CD4-positive, alpha-beta T cell treated with Interleukin-15 for 4 hours (primary cell): Measurements from ENCODE around the gene BASP1.

ENCODE experiments used
- DNase-seq: peaks from one replicate; pipeline ENCODE4 v3.0.0-alpha.2; 2020; ENCODE audit warnings: low spot score

Gene BASP1, protein sequence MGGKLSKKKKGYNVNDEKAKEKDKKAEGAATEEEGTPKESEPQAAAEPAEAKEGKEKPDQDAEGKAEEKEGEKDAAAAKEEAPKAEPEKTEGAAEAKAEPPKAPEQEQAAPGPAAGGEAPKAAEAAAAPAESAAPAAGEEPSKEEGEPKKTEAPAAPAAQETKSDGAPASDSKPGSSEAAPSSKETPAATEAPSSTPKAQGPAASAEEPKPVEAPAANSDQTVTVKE

GRCh38 chr5:17217493-17218352 lies at the start of gene BASP1:
BASP1 (plus strand) TSS chr5:17217631; CDS start chr5:17275217, 57,586 bp downstream.
- peak; percentile 2 for DNase-seq

- DNase-seq: no peak
Observed at GRCh38 chr5:17169507-17169906, 47.9 kb upstream of the BASP1 start.

DNA sequence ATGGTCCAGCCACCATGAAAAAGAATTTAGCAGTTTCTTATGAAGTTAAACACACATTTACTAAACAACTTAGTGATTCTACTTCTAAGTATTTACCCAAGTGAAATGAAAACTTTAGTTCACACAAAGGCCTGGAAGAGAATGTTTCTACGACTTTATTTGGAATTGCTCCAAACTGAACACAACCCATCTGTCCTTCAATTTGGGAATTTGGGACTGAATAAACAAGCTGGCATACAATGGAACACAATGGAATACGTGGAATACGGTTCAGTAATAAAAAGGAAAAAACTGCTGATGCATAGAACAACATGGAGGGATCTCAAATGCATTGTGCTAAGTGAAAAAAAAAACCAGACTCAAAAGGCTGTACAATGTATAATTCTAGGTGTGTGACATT lies 44.6 kb upstream of the BASP1 start:
- no peak for DNase-seq

- no peak for DNase-seq
Observed at GRCh38 chr5:17174965-17175364, 42.5 kb upstream of the BASP1 start.

GRCh38 chr5:17177501-17178372 lies 39.7 kb upstream of the BASP1 start:
- DNase-seq: no peak

DNA sequence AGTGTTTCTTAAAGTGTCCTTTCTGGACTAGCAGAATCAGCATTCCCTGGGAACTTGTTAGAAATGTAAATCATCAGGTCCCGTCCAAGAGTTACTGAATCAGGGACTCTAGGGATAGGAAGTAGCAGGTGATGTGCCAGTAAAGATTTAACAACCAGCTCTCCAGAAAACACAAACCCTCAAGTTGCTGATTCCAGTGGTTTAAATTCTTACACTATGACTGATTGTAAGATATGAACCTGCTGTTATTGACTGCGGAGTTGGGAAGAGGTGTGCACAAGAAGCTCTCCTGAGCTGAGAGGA lies 39.1 kb upstream of the BASP1 start:
- DNase-seq: no peak

- no peak for DNase-seq
Observed at GRCh38 chr5:17180330-17180843, 37.0 kb upstream of the BASP1 start.

DNA sequence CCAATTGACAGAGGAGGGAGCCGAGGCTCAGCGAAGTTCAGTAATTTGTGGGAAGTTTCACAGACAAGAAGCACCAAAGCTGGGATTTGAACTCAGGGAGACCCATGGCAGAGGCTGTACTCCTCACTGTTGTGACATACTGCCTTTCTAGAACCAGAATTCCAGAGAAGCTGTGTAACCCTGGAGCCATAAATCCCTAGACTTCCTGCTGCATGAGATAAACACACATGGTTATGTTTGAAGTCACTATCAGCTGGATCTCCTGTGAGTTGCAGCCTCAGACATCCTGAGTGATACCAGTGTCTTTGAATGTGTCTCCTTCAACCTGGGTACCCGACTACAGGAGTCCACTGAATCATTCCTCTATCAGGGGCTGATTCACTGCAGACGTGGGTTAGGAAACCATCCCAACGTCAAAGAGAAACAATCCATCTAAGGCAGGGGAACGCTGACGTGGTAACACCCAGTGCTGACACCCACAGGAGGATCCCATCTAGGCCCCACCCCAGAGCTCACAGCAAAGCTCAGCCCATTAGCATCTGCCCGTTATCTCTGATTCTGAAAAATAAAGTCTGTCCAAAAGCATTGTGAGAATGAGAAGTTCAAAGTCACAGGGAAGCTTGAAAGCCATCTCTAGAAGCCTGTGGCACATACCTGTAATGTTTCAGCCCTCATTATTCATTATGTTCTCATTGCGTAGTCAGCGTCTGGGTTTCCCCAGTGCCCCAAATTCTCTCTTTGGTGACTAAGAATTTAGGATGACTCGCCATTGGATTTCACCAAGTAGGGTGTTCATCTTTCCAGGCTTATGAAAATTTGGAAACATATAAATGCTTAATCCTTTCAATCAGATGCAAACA lies 36.3 kb upstream of the BASP1 start:
- no peak for DNase-seq

GRCh38 chr5:17182494-17182893 lies 34.9 kb upstream of the BASP1 start:
- DNase-seq: no peak

DNA sequence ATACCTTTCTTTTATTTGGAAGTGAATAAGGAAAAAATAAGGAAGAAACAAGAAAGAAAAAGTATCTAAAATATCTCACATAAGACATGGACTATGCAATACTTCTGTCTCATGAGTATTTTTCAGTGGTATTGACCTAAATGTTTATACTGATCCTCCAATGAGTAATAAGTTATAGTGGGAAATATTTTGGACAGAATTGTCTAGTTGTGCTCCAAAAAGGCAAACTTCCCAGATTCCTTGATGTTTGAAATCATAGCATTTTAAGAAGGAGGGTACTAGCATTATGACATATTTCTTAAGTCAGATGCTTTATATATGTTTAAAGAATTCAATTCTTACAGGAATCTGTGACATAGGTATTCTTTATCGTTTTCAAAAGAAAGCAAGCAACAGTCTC lies 34.5 kb upstream of the BASP1 start:
- no peak for DNase-seq

DNA sequence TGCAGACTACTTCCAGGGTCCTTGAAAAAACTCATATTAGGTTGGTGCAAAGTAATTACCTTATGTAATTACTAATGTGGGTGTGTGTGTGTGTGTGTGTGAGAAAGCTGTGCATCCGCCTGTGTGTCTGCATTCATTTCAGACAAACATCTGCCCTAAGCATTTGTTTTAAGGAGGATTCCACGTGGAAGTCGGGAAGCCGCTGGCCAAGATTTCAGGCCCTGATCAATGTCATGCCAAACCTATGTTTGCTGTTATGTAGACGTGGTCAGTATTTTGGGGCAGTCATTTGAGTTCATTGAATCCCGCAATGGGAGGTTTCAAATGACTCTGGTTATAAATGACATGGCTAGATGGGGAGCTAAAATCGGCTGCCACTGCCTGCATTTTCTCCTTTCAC lies 33.6 kb upstream of the BASP1 start:
- DNase-seq: no peak

DNA sequence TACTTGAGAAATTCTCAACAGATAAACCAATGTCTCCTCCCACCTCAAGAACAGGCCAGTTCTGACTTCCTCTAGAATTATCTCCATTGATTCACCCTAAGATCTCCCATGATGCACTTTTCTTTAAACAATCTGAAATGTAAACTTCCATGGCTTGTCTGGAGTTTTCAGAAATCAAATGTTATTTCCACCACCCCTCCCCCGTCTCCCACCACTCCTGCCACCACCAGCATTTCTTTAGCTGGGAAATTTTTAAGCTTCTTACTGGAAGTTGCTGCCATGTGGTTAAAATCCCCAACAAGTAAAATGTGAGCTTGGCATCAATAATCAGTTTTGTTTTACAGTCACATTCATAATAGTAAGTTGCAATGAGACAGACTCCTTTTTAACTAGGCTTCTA lies 32.8 kb upstream of the BASP1 start:
- DNase-seq: no peak

- no peak for DNase-seq
Observed at GRCh38 chr5:17185349-17185748, 32.1 kb upstream of the BASP1 start.

DNA sequence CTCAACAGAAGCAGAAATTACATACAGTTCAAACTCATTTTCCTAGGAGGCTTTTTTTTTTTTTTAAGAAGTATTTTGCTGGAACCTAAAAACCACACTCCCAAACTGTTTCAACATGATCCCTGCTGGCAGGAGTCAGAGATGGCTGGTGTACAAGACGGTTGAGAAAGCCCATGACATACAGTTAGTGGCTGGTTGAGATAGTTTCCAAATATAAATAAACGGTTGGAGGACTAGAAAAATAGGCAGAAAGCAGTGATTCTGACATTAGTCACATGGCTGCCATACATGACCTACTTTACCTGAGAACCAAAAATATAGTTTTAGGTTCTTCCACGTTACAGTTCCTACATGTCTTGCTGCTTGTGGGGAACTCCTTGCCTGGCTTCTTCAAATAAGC lies 31.7 kb upstream of the BASP1 start:
- DNase-seq: no peak

DNA sequence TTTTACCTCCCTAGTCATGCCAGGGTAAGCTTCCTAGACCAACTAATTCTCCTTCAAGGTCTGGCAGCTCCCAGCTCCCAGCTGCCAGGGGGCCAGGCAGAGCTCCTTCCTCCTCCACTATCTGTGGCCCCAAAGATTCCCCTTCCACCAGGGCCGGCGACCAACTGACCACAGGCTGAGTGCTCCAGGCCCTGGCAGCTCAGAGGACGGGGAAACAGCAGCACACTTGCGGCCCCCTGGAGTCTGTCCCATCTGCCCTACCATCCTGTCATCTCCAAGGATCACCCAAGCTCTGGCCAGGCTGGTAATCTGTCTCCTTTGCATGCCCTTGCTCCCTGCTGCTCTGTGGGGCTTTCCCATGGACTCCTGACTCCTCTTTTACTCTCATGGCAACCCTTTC lies 31.2 kb upstream of the BASP1 start:
- no peak for DNase-seq

- no peak for DNase-seq
Observed at GRCh38 chr5:17187011-17187785, 30.2 kb upstream of the BASP1 start.

GRCh38 chr5:17187786-17188170 lies 29.7 kb upstream of the BASP1 start:
- no peak for DNase-seq

GRCh38 chr5:17189381-17190036 lies 27.9 kb upstream of the BASP1 start:
- DNase-seq: peak; percentile 35

DNA sequence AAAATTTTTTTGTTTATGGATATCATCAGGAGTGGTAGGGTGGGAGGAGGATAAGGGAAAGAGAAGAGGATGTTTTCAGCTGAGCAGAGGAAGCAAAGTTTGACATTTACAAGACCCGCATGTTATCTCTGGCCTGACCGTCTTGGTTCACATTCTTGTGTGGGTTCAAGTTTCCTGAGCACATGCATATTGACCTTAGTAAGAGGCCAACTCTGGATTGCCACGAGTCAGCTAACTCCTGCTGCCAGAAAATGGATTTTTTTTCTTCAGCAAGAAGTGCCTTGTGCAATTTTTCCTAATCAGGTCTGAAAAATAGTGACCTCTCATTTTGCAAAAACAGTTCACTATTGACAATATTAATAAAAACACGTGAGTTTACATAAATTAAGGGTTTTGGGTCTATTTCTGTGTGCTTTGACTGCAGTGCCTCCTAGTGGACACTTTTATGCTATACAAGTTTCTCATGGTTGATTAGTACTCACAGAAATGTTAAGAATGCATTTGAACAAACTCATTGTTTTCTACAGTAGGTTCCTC lies 27.1 kb upstream of the BASP1 start:
- DNase-seq: peak; percentile 7

GRCh38 chr5:17190799-17191391 lies 26.5 kb upstream of the BASP1 start:
- no peak for DNase-seq
